Tibial nerve (tissue), 4 donors: ENCODE measurements around the gene FAM78B. TPM values are rescaled to one million over a fixed set of nuclear protein-coding genes. Genes with fewer than 3 reads are reported as not detected.

Experiments used
- DNase-seq, 2 donors: peaks; one replicate each; pipeline ENCODE4 v3.0.0-alpha.2; 2019; ENCODE audit warnings: low spot score in 2 of 2
- H3K27ac ChIP-seq, 4 donors: fragments of 200-600 bp; sonication (generic) in 3 of 4; one replicate each; pipeline ENCODE4 v1.5.1; 2017 to 2019; ENCODE audit warnings: mild to moderate bottlenecking in 1 of 4
- H3K27me3 ChIP-seq, 2 donors: fragments of 200-600 bp; sonication (generic) in 1 of 2; one replicate each; pipeline versions ENCODE4 v1.5.1 to v1.6.0; 2017 to 2019
- H3K36me3 ChIP-seq, 3 donors: fragments of 200-600 bp; sonication (generic); one replicate each; pipeline ENCODE4 v1.5.1; 2018 to 2019
- H3K4me1 ChIP-seq, 4 donors: fragments of 200-600 bp; sonication (generic) in 3 of 4; one replicate each; pipeline ENCODE4 v1.5.1; 2017 to 2019
- H3K4me3 ChIP-seq, 4 donors: fragments of 200-600 bp; sonication (generic) in 3 of 4; one replicate each; pipeline ENCODE4 v1.5.1; 2017 to 2019; ENCODE audit warnings: mild to moderate bottlenecking in 1 of 4, moderate library complexity in 1 of 4
- H3K9me3 ChIP-seq, 4 donors: fragments of 200-600 bp; sonication (generic) in 3 of 4; one replicate each; pipeline ENCODE4 v1.5.1; 2017 to 2019
- CTCF ChIP-seq, 5 experiments: fragments of 200-600 bp in 3 of 5; fragments of 450-650 bp in 2 of 5; sonication (generic) in 3 of 5; IDR thresholded peaks; one replicate each; pipeline ENCODE4 v1.5.1; 2016 to 2019; ENCODE audit warnings: antibody characterized with exemption in 5 of 5, mild to moderate bottlenecking in 3 of 5, moderate library complexity in 2 of 5
- EP300 ChIP-seq, 2 donors: sonication (generic); formaldehyde crosslinking; IDR thresholded peaks; one replicate each; pipeline ENCODE4 v1.6.1; 2017; ENCODE audit warnings: antibody characterized with exemption in 2 of 2, mild to moderate bottlenecking in 1 of 2
- POLR2A ChIP-seq, 2 donors: fragments of 450-650 bp; IDR thresholded peaks; one replicate each; pipeline ENCODE4 v1.6.1; 2017; ENCODE audit warnings: antibody characterized with exemption in 2 of 2, mild to moderate bottlenecking in 2 of 2, moderate library complexity in 2 of 2
- WGBS, 2 donors: methylation state at CpG; one replicate each; pipeline ENCODE4 v1.1.5; 2018; 5-methylcytosine and 5-hydroxymethylcytosine counted together
- total RNA-seq, 4 donors: library from RNA; depleted of rRNA; stranded (reverse); fragments of >200 nt; gene quantifications; one replicate each; pipeline ENCODE4 v1.1.0, GENCODE V29; 2016

The FAM78B gene
- total RNA-seq, 4 donors from 2014 or later = 2.0 to 6.3 (median 3.5) TPM

DNA sequence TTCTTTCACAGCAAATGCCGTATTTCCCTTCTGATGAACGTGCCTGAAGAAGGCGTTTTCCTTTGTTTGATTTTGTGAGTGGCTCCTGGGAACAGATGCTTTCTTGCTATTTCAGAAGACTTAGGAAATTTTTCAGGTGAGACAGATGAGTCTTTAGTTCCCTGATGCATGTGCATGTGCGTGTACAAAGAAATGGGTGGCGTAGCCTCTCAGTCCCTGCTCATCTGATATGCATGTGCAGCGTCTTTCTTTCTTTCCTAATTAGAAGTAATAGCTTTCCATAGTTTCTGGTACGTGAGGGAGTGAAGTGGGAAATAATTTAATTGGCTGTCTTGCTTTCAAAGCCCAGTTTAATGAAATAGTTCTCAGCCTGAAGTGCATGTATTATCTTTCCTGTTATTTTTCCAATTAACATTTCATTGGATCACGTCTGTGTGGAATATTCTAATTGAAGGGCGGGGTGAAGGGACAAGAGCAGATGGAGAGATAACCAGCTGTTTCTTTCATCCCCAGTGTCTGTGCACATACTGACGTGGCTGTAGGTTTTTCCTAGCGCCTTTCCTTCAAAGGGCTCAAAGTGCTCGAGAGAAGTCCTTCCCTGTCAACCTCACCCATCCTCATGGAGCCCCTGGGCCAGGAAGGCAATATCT lies 104.3 kb downstream of the FAM78B start:
- Histone ChIP-seq H3K36me3 (no peaks in the 10 kb centered on the region), H3K4me1 (peaks cover 0 to 4% (median 0%) of the 10 kb centered on the region in 4 donors), H3K4me3 (no peak overlapping the region), H3K9me3 (no peaks in the 10 kb centered on the region), H3K27me3 (no peaks in the 10 kb centered on the region), H3K27ac (no peak overlapping the region)
- WGBS, 2 donors = 75 to 84% methylated on average over 12 of the region's 12 CpGs
- DNase-seq = no peak
- TF ChIP-seq CTCF (IDR thresholded peaks at IDR 0.05) (no peak), POLR2A (IDR thresholded peaks at IDR 0.05) (no peak), EP300 (IDR thresholded peaks at IDR 0.05) (no peak)

DNA sequence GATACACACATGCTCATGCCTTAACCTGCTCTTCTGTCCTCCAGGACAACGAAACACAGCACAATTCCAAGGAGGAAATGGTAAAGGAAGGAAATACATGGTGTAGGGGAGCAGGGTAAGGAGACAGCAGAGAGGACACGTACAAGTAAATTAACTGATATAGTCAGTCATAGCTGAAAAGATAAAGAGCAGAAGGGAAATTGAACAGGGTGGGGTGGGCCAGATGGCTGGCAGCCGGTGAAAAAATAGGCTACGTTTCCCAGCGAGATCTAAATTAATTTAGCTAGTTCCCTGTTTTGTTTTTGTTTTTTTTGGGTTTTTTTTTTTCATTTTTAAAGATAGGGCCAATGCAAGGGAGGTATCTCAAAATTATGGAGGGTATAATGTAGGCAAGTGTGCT lies 109.2 kb downstream of the FAM78B start:
- Histone ChIP-seq H3K9me3 (no peaks in the 10 kb centered on the region), H3K36me3 (no peaks in the 10 kb centered on the region), H3K4me3 (no peak overlapping the region), H3K4me1 (no peaks in the 10 kb centered on the region), H3K27me3 (no peaks in the 10 kb centered on the region), H3K27ac (no peak overlapping the region)
- 57 to 71% methylated on average over 5 of the region's 5 CpGs for WGBS, 2 donors
- no peak for TF ChIP-seq POLR2A (IDR thresholded peaks at IDR 0.05)
- no peak for TF ChIP-seq EP300 (IDR thresholded peaks at IDR 0.05)
- no peak for TF ChIP-seq CTCF (IDR thresholded peaks at IDR 0.05)
- DNase-seq = no peak

- H3K9me3 ChIP-seq = no peaks in the 10 kb centered on the region
- 80% methylated on average over 3 of the region's 3 CpGs for WGBS, 2 donors
- no peak for TF ChIP-seq EP300 (IDR thresholded peaks at IDR 0.05)
- TF ChIP-seq POLR2A (IDR thresholded peaks at IDR 0.05) = no peak
- TF ChIP-seq CTCF (IDR thresholded peaks at IDR 0.05) = no peak
- no peak for DNase-seq
- no peaks in the 10 kb centered on the region for H3K36me3 ChIP-seq
- H3K27me3 ChIP-seq = no peaks in the 10 kb centered on the region
- no peak overlapping the region for H3K4me3 ChIP-seq
- H3K4me1 ChIP-seq = no peaks in the 10 kb centered on the region
- H3K27ac ChIP-seq = no peak overlapping the region
These were observed 113.4 kb downstream of the FAM78B start for GRCh38 chr1:166053395-166053794.

GRCh38 chr1:166040202-166040997 lies 126.4 kb downstream of the FAM78B start:
- H3K4me3 ChIP-seq = no peak overlapping the region
- no peak for DNase-seq
- 43 to 45% methylated on average over 8 of the region's 8 CpGs for WGBS, 2 donors
- H3K4me1 ChIP-seq = no peaks in the 10 kb centered on the region
- H3K36me3 ChIP-seq = no peaks in the 10 kb centered on the region
- no peaks in the 10 kb centered on the region for H3K27me3 ChIP-seq
- no peaks in the 10 kb centered on the region for H3K9me3 ChIP-seq
- no peak overlapping the region for H3K27ac ChIP-seq
- TF ChIP-seq CTCF (IDR thresholded peaks at IDR 0.05) (no peak), EP300 (IDR thresholded peaks at IDR 0.05) (no peak)

GRCh38 chr1:166039436-166040201 lies 127.2 kb downstream of the FAM78B start:
- no peak overlapping the region for H3K4me3 ChIP-seq
- no peaks in the 10 kb centered on the region for H3K27me3 ChIP-seq
- DNase-seq = no peak
- no peak for TF ChIP-seq POLR2A (IDR thresholded peaks at IDR 0.05)
- no peak for TF ChIP-seq EP300 (IDR thresholded peaks at IDR 0.05)
- TF ChIP-seq CTCF (IDR thresholded peaks at IDR 0.05) = no peak
- no peaks in the 10 kb centered on the region for H3K9me3 ChIP-seq
- H3K27ac ChIP-seq = no peak overlapping the region
- H3K4me1 ChIP-seq = no peaks in the 10 kb centered on the region
- 87 to 89% methylated on average over 9 of the region's 9 CpGs for WGBS, 2 donors
- H3K36me3 ChIP-seq = no peaks in the 10 kb centered on the region
